NCI-H460 (cell line): ENCODE results near the gene IL15. TPM values are rescaled to one million over a fixed set of nuclear protein-coding genes. Genes with fewer than 3 reads are reported as not detected.
"Not testable (repeated sequence)": the region's sequence is repeated elsewhere in the genome, so short reads cannot be mapped to it uniquely, and the experiment has no call there.

Source experiments
- DNase-seq: peaks from one replicate; pipeline ENCODE4 v3.0.0-alpha.2; 2016; ENCODE audit warnings: low read depth; ENCODE audit errors: extremely low read depth
- total RNA-seq: library from RNA; depleted of rRNA; stranded (reverse); fragments of >200 nt; shearing (Covaris generic); gene quantifications from 2 replicates; pipeline ENCODE4 v1.2.3, GENCODE V29; 2014

The IL15 gene
- total RNA-seq, 1 experiment from 2014 or later: 5.9 TPM

DNA sequence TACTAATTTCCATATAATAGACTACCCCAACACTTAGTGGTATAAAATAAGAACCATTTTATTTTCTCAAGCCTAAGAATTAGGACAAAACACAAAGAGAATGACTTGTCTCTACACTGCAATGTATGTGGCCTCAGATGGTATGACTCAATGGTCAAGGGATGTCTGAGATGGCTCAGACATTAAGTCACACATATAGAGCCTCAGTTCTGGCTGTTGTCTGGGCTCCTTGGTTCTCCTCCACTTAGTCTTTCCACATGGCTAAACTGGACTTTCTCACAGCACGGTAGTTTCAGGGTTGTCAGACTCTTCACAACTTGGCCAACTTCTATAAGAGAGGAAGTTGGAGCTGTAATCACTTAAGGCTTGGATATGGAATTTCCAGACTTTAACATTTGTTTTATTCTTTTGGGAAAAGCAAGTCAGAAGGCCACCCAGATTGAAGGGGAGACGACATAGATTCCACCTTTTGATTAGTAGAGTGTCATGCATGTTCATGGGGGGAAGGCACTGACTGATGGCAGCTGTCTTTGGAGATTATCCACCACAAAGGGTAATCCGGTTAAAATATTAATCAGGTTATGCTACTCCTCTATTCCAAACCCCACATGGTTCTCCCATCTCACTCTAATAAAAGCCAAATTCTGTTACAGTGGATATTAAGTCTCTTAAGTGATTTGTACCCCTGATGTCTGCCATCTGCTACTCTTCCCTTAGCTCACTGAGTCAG, 9.4 kb downstream of the IL15 start:
- DNase-seq: no peak

DNA sequence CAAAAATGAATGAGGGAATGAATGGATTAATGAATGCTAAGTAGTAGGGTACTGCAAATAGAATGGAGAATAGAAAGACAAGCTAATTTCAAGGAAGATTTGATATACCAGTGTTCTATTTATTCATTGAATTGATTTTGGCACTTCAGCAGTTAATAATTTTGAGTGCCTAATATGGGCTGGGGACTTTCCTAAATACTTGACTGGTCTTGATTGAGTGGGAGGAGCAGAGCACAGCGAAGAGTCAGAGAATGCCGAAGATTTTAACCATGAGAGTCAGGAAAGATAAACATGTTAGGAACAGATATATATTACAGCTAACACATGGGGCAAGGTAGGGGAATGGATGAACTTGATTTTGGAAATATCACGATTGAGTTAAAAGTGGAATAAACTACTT, 10.6 kb downstream of the IL15 start:
- DNase-seq: no peak

DNA sequence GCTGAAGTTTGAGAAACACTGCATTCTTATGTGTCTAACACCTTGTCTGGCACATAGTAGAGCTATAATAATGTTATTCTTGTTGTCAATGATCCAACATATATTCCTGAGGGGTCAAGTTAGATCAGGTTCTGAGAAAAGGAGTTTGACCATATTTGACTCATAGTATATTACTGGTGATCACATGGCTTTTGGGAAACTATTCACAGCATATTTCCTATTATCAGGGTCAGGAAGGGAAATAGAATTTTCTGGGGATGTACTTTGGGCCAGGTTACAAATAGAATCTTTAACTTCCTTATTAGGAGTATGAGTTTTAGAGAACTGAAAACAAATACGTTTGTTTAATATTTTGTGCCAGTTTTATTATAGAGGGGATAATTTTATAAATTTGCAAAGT, 11.6 kb downstream of the IL15 start:
- no peak for DNase-seq

DNA sequence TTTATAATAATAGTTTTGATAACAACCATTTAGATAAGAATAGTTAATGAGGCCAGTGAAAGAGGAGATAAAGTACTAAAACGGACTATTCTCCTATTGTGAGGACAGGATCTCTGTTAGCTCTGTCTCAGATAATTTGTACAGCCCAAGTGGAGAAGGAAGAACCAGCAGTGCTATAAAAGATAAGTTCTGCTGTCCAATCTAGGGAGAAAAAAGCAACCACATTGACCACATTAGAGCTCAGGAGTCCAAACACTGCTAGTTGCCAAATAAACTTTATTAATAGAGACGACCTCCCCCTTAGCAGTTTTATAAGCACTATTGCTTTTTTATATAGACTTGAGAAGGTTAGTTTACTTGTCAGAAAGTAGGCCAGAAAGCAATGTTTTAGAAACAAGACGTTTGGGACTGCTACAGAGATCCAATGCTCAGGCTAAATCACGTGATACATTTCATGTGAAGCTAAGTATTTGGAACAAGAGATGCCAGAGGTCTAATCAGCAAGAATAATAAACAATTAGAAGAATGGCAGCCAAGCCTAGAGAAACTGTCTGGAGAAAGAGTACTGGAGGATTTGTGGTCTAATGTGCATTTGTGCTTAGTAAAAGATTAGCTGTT, 15.9 kb downstream of the IL15 start:
- DNase-seq: no peak

DNA sequence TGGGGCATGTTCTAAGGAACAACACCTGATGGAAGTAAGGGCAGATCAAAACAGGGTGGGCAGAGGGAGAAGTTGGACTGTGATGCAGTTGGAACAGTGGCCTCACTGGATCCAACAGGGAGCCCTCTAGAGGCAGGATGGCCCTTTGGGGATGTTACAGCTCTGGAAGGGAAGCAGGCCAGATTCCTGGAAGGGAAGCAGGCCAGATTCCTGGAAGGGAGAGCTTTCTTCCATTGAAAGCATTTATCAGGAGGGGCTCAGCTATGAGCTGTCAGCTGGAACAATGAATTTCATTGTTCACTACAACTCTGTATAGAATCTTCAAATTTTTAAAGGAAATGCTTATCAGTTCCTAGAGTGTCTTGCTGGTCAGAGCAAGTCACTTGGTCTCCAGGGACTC, 17.7 kb downstream of the IL15 start:
- no peak for DNase-seq

DNA sequence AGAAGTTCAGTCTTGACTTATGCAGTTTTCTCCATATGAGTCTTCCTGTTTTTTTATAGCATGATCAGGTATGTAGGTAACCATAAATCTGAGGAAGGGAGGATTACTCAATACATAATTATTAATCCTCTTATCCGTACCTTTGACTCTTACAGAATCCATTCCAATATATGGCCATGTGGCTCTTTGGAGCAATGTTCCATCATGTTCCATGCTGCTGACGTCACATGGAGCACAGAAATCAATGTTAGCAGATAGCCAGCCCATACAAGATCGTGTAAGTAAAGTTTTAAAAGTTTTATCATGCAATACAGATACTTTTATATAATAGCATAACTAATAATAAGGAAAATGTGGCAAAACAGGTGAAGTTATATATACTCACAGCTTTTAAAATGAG, 19.6 kb downstream of the IL15 start:
- no peak for DNase-seq

DNA sequence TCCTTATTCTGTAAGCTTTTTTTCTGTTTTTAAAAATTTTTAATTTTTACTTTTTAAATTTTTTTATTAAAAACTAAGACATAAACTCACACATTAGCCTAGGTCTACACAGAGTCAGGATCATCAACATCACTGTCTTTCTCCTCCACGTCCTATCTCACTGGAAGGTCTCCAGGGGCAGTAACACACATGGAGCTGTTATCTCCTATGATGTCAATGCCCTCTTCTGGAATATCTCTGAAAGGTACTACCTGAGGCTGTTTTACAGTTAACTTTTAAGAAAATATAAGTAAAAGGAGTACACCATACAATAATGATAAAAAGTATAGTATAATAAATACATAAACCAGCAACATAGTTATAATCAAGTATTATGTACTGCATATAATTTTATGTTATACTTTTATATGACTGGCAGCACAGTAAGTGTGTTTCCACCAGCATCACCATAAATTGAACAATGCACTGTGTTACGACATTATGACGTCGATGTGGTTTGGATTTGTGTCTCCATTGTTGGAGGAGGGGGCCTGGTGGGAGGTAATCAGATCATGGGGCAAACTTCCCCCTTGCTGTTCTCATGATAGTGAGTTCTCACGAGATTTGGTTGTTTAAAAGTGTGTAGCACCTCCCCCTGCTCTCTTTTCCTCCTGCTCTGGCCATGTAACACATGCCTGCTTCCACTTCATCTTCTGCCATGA, 21.3 kb downstream of the IL15 start:
- no peak for DNase-seq

DNA sequence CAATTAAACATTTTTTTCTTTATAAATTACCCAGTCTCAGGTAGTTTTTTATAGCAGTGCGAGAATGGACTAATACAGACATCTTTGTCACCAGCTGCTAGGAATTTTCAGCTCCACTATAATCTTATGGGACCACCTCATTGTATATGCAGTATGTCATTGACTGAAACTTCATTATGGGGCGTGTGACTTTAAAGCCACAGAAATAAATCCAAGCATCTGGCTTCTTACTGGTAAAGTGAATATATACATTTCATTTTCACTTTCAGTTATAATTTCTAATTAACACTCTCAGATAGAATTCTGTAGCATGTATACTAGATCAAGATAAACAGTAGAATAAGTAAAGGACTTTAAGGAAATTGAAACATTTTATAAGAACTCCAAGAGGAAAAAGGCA, 21.9 kb downstream of the IL15 start:
- no peak for DNase-seq

DNA sequence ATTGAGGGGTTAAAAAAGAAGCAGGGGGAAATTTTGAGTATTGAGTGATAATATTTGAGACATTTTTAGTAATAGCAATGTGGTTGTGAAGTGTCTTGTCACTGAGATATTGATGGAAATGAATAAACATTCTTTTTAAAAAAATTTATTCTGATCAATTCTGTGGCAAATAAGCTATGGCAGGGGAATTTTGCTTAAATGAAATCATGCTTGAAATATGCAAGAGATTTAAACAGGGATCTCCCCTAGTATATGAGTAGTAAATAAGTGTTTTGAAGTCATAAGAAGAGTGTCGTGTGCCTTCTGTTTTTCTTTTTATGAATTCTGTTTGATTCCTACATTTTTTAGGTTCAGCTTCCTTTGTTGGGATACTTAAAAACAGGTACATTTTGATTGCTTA, 23.2 kb downstream of the IL15 start:
- no peak for DNase-seq

DNA sequence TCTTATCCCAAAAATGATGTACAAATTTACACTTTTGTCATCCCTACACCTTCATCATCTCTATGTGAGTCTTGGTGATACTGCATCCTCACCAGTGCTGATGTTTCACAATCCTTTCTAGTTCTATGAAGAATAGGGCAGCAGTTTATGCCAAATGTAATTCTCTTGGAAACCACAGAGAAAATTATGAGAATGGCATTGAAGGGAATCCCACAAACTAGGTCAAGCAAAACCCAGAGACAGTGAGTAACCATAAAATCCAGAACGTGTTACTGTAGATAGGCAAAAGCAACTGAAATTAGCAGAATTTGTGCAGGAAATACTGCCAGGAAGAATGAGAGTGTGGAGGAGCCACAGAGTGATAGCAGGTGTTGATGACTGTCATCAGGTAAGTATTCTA, 24.5 kb downstream of the IL15 start:
- no peak for DNase-seq

DNA sequence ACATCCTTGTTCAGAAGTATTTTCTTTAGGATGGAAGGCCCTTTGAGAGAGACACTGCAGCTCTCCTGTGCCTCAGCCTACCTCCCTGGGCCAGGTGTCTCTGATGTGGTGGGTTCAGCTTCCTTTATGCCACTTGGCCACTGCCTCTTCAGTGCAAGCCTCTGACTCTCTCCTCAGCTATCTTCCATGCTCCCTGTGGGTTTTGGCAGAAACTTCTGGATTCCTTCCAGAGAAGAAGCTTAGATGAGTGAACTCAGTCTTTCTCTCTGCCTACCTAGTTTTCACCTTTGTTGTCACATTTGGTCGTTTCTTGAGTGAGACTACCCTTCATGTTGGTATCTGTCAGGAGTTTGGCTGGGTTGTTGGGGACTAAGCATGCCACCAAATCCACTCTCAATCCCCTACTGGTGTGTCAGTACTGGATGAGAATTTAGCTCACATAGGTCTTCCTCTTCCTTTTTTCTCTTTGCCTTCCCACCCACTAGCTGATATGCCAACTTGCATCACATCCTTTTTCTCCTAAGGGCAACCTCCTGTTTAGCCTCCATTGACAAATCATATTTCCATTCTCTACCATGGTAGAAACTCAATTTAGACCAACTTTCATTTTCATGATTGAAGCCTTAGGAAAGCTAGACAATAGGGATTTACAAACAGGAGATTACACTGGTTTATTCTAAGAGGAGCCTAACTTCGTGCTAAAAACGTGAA, 32.0 kb downstream of the IL15 start:
- no peak for DNase-seq

DNA sequence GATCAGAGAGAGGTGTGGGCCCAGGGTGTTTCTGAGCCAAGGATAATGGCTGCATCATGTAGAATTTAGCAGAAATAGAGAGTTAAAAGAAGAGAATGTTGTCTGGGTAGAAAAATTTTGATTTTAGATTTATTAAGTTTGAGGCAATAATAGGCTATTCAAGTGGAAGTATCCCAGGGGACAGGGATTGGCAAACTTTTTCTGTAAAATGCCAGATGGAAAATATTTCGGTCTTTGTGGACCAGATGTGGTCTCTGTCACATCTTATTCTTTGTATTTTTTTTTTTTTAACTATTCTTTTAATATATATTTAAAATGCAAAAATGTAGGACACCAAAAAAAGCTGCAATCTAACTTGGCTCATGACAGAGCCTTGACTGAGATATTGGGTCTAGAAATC, 33.1 kb downstream of the IL15 start:
- no peak for DNase-seq

DNA sequence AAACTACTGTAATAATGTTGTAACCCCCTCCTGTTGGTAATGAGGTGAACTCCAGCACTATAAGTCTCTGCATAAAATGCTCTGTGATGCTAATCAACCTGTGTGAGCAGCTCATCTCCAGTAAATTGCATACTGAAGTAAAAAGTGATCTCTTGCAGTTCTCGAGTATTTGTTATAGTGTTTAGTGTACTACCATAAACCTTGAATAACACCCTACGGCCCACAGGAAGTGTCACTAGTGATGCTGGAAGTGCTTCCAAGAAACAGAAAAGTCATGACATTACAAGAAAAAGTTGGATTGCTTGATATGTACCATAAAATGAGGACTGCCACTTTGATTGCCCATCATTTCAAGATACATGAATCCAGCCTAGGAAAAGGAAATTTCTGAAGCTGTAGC, 39.0 kb downstream of the IL15 start:
- DNase-seq: no peak

DNA sequence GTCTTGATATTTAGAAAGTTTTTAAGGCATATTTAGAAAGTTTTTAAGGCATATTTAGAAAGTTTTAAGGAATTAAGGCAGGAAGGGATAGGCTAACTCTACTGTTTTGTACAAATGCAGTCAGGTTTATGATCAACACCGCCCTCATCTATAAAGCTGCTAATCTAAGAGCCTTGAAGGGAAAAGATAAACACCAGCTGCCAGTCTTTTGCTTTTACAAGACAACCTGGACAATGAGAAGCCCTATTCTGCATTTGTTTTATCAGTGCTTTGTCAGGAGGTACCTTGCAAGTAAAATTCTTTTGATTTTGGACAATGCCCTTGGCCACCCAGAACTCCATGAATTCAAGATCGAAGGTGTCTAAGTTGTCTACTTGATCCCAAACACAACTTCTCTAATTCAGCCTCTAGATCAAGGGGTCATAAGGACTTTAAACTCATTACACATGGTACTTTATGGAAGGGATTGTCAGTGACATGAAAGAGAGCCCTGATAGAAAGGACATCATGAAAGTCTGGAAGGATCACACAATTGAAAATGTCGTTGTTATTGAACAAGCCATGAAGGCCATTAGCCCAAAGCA, 39.8 kb downstream of the IL15 start:
- DNase-seq: no peak

DNA sequence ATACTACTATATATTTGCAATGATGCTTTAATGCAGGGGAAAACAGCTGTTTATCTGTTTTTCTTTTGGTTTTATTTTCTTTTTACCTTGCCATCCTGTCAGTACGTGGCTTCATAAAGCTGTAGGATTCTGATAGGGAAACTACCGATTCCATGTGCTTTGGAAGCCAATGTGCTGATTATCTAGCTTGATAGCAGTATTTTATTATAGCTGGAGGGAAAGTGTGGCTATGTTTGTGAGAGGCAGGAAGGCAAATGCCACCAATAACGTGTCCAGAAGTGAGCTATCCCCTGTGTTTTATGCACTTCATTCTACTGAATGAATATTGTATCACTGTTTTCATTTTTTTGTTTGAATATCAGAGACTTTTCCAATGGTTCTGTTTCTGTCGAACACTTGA, 43.7 kb downstream of the IL15 start:
- DNase-seq: no peak

DNA sequence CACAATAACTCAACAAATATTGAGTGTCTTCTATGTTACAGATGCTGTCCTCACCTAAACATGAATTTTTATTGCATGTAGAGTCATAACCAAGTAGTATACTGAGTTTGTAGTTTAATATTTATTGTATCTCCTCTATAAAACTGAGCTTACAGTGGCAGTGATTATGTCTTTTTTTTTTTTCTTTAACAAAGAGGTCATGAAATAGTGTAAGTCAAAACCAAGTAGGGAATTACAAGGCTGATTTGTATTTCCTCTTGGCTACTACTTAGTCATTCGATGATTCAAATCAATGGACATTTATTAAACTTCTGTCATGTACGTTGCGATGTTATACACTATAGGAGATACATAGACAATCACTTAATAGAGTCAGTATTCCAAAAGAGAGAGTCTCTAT, 48.4 kb downstream of the IL15 start:
- DNase-seq: no peak

DNA sequence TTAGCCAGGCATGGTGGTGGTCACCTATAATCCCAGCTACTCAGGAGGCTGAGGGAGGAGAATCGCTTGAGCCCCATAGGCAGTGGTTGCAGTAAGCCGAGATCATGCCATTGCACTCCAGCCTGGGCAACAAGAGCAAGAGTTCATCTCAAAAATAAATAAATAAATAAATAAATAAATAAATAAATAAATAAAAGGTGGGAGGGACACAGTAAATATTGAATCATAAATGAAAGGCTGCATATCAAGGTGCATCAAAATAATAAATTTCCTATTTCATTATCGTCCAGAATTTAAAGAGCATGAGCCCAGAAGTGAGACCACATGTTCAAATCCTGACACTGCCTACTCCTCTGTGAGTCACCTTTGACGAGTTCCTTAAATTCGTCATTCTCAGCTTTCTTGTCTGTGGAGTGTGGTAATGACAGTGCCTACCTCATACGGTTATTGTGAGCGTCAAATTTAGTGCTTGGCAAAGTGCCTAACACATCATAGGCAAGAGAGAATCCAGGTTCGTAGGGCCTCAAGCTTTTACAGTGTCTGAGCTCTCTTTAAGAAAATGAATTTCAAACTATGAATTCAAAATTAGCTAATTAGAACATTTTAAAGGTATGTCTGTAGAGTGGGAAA, 49.9 kb downstream of the IL15 start:
- DNase-seq: peak; percentile 6

DNA sequence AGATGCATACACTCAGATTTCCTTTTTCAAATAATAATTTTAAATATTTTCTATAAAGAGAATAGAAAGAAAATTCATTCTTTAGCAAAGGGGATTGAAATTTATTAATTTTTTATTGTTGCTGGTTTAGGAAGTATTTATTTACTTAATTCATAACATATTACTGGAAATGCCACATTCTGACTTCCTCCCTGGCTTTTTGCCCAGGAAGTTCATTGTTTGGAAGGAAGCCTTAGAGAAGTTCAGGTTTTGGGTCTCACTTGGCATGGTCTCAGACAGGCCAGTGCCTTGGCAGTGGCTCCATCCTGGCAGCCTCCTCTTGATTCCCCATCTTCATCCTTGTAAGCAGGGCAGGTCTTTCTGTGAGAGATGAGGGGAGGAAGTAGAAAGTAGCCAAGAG, 50.5 kb downstream of the IL15 start:
- DNase-seq: no peak

DNA sequence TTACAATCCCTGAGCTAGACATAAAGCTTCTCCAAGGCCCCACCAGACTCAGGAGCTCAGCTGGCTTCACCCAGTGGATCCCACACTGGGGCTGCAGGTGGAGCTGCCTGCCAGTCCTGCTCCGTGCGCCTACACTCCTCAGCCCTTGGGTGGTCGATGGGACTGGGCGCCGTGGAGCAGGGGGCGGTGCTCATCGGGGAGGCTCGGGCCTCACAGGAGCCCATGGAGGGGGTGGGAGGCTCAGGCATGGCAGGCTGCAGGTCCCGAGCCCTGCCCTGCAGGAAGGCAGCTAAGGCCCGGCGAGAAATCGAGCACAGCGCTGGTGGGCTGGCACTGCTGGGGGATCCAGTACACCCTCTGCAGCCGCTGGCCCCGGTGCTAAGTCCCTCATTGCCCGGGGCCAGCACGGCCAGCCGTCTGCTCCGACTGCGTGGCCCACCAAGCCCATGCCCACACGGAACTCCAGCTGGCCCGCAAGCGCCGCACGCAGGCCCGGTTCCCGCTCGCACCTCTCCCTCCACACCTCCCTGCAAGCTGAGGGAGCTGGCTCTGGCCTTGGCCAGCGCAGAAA, 53.4 kb downstream of the IL15 start:
- not testable (repeated sequence) for DNase-seq

DNA sequence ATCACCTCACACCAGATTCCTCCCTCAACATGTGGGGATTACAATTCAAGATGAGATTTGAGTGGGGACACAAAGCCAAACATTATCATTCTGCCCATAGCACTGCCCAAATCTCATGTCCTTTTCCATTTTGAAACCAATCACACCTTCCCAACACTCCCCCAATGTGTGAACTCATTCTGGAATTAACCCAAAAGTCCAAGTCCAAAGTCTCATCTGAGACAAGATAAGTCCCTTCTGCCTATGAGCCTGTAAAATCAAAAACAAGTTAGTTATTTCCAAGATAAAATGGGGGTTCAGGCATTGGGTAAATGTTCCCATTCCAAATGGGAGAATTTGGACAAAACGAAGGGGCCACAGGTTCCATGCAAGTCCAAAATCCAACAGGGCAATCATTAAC, 54.9 kb downstream of the IL15 start:
- DNase-seq: not testable (repeated sequence)
